ENCODE measurements around the gene PTPRCAP. TPM values are rescaled to one million over a fixed set of nuclear protein-coding genes. Genes with fewer than 3 reads are reported as not detected.
"Not testable (repeated sequence)": the region's sequence is repeated elsewhere in the genome, so short reads cannot be mapped to it uniquely, and the experiment has no call there.

Gene PTPRCAP
- total and polyA plus RNA-seq, 2 experiments from 2014 or later, result 3.2 to 6.1 TPM

GRCh38 chr11:67482827-67483798, 45.6 kb upstream of the PTPRCAP start, which contains the start of gene AIP:
TSS of gene AIP (plus strand) at chr11:67483026. CDS start at chr11:67483159, 133 bp downstream.
- H3K9me3 ChIP-seq (ENCODE audit: low read depth), result no peaks in the 10 kb centered on the region
- DNase-seq (ENCODE audit: low read depth in 1 of 2, low spot score in 1 of 2), result peak; percentile 97 to 98
- H3K4me3 ChIP-seq, result peak within 1 kb of the TSS; percentile 37
- H3K4me1 ChIP-seq (ENCODE audit: low read depth), result no peaks in the 10 kb centered on the region
- peak within 1 kb of the TSS; percentile 79 for H3K27ac ChIP-seq
- TF ChIP-seq, protein P1, sequence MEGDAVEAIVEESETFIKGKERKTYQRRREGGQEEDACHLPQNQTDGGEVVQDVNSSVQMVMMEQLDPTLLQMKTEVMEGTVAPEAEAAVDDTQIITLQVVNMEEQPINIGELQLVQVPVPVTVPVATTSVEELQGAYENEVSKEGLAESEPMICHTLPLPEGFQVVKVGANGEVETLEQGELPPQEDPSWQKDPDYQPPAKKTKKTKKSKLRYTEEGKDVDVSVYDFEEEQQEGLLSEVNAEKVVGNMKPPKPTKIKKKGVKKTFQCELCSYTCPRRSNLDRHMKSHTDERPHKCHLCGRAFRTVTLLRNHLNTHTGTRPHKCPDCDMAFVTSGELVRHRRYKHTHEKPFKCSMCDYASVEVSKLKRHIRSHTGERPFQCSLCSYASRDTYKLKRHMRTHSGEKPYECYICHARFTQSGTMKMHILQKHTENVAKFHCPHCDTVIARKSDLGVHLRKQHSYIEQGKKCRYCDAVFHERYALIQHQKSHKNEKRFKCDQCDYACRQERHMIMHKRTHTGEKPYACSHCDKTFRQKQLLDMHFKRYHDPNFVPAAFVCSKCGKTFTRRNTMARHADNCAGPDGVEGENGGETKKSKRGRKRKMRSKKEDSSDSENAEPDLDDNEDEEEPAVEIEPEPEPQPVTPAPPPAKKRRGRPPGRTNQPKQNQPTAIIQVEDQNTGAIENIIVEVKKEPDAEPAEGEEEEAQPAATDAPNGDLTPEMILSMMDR (IDR thresholded peaks at IDR 0.05; ENCODE audit: low read depth, low read length), result peak; percentile 12
- no peaks in the 10 kb centered on the region for H3K27me3 ChIP-seq
- H3K36me3 ChIP-seq, result no peaks in the 10 kb centered on the region

- H3K4me3 ChIP-seq, result peak overlapping the region; percentile 37
- no peaks in the 10 kb centered on the region for H3K4me1 ChIP-seq (ENCODE audit: low read depth)
- H3K27ac ChIP-seq, result no peak overlapping the region
- TF ChIP-seq, protein P1 (IDR thresholded peaks at IDR 0.05; ENCODE audit: low read depth, low read length), result no peak
- H3K9me3 ChIP-seq (ENCODE audit: low read depth), result no peaks in the 10 kb centered on the region
- DNase-seq (ENCODE audit: low read depth in 1 of 2, low spot score in 1 of 2), result no peak
- no peaks in the 10 kb centered on the region for H3K36me3 ChIP-seq
- no peaks in the 10 kb centered on the region for H3K27me3 ChIP-seq
Observed at GRCh38 chr11:67482275-67482826, 44.9 kb upstream of the PTPRCAP start.

- H3K4me1 ChIP-seq (ENCODE audit: low read depth); H3K36me3 ChIP-seq; H3K27ac ChIP-seq; H3K9me3 ChIP-seq (ENCODE audit: low read depth); H3K4me3 ChIP-seq; H3K27me3 ChIP-seq; DNase-seq (ENCODE audit: low read depth in 1 of 2, low spot score in 1 of 2): not testable (repeated sequence)
Observed at GRCh38 chr11:67477344-67478050, 40.0 kb upstream of the PTPRCAP start.

DNA sequence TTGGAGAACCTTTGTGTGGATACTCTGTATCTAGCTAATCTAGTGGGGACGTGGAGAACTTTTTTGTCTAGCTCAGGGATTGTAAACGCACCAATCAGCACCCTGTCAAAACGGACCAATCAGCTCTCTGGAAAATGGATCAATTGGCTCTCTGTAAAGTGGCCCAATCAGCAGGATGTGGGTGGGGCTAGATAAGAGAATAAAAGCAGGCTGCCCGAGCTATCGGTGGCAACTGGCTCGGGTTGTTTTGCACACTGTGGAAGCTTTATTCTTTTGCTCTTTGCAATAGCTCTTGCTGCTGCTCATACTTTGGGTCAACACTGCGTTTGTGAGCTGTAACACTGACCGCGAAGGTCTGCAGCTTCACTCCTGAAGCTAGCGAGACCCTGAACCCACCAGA, 39.2 kb upstream of the PTPRCAP start:
- H3K27ac ChIP-seq; DNase-seq (ENCODE audit: low read depth in 1 of 2, low spot score in 1 of 2); H3K4me1 ChIP-seq (ENCODE audit: low read depth); H3K9me3 ChIP-seq (ENCODE audit: low read depth); H3K4me3 ChIP-seq; H3K36me3 ChIP-seq; H3K27me3 ChIP-seq: not testable (repeated sequence)

GRCh38 chr11:67472882-67473281, 35.4 kb upstream of the PTPRCAP start:
- Histone ChIP-seq H3K4me1 (ENCODE audit: low read depth) (peaks cover 4% of the 10 kb centered on the region), H3K27me3 (no peaks in the 10 kb centered on the region), H3K4me3 (no peak overlapping the region), H3K9me3 (ENCODE audit: low read depth) (no peaks in the 10 kb centered on the region), H3K36me3 (no peaks in the 10 kb centered on the region), H3K27ac (no peak overlapping the region)
- TF ChIP-seq, protein P1 (IDR thresholded peaks at IDR 0.05; ENCODE audit: low read depth, low read length), result no peak
- no peak for DNase-seq (ENCODE audit: low read depth in 1 of 2, low spot score in 1 of 2)

DNA sequence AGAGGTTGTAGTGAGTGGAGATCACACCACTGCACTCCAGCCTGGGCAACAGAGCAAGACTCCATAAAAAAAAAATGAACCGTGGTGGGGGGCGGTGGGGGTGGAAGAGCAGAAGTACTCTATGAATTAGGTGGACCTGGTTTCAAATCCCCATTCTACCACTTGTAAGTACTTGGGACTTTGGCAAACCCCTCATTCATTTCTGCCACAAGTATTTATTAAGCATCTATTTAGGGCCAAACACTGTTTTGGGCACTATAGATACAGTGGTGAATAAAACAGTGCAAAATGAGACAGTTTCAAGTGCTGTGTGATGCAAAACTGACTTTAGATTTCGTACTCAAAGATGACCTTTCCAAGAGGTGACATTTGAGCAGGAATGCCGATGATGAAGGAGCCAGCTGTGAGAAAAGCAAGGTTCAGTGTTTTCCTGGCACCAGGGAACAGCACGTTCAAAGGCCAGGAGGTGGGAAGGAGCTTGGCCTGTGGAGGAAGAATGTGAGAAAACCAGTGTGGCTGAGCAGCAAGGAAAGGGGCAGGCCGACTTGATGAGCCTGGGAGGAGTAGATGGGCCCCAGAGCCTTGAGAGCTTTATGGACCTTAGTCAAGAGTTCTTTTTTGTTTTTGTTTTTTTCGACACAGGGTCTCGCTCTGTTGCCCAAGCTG, 33.0 kb upstream of the PTPRCAP start:
- Histone ChIP-seq H3K36me3 (no peaks in the 10 kb centered on the region), H3K4me1 (ENCODE audit: low read depth) (peaks cover 4% of the 10 kb centered on the region), H3K27ac (no peak overlapping the region), H3K27me3 (no peaks in the 10 kb centered on the region), H3K4me3 (no peak overlapping the region), H3K9me3 (ENCODE audit: low read depth) (no peaks in the 10 kb centered on the region)
- TF ChIP-seq, protein P1 (IDR thresholded peaks at IDR 0.05; ENCODE audit: low read depth, low read length), result no peak
- DNase-seq (ENCODE audit: low read depth in 1 of 2, low spot score in 1 of 2), result no peak

Data from cardiac muscle cell (in vitro differentiated cells and primary cell).